SKM-1 (cell line): ENCODE results near the gene IL1RAPL1.
"Not testable (repeated sequence)": the region's sequence is repeated elsewhere in the genome, so short reads cannot be mapped to it uniquely, and the experiment has no call there.

Source experiments
- DNase-seq: peaks from one replicate; lab custom pipeline; 2025; ENCODE audit not compliant: unreplicated experiment; lab: John Stamatoyannopoulos, UW

IL1RAPL1 gene

DNA sequence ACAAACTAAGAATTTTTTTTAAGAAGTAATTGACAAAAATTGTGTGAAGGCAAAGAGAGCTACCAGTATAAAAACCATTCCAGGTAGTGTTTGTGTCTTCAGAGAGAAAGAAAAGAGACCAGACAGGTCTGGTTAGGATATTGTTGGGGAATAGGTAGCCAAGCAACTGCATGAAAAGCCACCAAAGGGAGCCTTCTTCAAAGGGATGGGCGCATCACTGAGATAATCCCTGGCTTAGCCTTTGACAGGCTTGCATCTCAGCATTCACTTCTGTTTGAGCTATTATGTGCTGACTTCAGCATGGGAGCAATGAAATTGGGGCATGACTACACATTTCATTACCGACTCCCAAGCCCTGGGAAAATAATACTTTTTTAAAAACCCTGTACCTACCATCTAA lies 496.6 kb downstream of the IL1RAPL1 start:
- DNase-seq: no peak

DNA sequence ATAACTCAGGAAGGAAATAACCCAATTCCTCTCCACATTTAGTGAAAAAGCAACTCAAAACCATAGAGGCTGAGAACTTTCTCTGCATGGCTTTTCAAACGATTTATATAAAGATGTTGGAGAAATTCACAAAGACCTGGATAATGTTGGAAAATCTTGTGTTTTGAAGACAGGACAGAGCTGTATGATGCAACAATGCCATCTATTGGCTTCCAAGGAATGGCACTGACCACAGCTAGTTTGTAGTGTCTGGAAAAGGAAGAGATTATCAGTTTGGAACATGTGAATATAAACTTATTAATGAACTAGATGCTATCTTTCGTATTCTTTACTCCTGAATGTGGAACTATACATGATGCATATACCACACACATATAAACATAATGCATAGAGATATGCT lies 503.6 kb downstream of the IL1RAPL1 start:
- no peak for DNase-seq

DNA sequence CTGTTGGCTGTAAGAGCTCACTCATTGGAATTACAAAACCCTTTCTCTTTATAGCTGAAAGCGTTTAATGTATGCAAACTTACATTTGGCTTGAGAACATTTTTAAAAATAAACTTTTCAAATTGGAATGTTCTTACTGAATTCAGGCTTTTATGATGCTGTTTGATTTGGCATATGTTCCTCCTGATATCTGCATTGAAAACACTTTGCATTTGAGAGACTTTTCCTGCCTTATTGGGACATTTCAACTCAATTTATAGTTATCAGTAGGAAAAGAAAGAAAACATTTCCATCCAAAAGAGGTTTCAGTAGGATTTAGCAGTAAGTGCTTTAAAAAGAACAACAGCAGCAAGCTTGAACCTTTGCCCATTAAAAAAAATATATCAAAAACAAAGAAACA lies 520.0 kb downstream of the IL1RAPL1 start:
- no peak for DNase-seq

DNA sequence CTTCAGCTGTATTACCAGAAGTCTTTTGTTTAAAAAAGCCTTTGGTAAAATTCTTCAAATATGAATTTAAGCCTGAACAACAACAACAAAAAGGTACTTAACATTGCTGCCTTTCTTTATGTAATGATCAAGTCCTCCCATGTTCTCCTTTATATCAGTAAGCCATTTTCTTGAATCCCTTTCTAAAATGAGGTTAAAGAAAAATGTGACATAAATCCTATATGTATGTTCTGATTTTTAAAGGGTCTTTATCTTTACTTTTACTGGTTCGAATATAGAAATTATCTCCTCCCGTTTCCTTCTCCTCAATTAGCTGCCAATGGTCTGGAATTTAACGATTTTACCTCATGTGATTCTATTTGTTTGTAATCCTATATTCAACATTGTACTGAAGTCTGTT lies 522.8 kb downstream of the IL1RAPL1 start:
- no peak for DNase-seq

DNA sequence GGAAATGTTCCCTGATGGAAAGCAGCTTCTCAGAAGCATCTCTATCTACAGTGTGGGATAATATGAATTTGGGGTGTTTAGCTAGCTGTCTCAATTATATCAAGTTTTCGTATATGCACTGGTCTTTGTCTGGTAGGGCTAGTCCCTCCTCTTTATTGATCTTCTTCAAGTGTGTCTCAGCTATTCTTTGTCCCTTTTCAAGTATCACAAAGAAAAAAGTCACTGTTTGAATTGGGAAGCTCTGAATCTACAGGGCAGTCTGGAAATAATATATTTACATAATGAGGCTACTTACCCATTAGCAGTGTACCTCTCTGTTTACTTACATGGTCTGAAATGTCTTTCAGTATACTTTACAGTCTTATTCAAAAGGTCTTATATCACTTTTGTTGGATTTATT lies 526.0 kb downstream of the IL1RAPL1 start:
- no peak for DNase-seq

DNA sequence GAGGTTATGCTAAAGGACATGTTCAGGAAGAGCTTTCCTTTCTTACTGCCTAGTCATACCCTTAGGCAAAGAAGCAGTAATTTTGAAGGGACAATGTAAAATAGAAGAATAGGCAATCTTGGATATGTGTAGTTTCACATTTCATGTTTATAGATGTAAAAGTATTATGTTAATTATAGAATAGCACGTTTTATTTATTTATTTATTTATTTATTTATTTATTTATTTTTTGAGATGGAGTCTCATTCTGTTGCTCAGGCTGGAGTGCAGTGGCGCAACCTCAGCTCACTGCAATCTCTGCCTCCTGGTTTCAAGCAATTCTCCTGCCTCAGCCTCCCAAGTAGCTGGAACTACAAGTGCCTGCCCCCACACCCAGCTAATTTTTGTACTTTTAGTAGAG lies 535.6 kb downstream of the IL1RAPL1 start:
- not testable (repeated sequence) for DNase-seq

DNA sequence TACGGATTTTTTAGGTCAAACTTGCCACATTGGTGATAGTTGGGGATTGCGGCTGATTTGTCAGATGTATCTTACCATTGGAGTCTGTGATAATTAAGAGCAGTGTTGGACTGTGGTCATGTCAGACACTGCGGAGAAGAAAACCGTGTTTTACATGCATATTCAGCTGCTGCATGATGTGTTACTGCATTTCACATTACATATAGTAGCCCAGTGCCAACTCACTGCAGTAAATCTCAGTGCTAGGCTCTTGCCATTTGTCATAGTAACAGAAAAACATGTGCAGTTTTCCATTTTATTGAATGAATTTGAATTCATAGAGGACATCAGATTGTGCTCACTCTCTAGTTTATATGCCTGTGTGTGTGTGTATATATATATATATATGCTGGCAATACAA lies 543.7 kb downstream of the IL1RAPL1 start:
- no peak for DNase-seq

DNA sequence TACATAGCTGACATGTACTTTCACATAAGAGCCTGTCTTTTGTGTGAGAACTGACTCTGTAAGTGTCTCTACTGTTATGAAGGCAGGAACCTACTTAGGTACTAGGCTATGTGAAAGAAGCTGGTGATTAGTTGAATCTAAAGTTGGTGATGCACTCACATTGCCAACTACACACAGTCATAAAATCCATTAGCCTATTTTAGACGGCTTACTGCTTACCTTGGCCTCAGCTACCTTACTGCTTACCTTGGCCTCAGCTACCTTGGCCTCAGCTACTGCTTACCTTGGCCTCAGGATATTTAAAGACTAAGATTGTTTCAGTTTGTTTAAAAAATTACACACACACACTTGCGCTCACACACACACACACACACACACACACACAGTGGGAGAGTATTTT lies 549.7 kb downstream of the IL1RAPL1 start:
- DNase-seq: no peak

DNA sequence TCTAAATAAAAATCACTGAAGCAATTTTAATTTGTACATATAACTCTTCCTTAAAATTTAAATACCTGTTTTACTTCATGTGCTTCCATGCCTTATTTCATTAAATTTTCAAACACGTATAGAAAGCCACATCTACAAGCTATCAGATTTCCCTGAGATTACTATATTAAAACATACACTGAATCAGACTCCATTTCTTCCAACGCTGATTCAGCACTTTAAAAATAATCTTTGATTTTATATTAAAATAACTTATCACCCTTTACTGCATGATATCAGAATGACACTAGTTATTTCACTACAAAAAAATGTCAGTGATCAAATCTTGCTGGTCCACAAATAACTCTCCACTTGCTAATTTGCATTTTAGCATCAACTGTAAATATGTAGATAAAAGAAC lies 550.8 kb downstream of the IL1RAPL1 start:
- DNase-seq: no peak

DNA sequence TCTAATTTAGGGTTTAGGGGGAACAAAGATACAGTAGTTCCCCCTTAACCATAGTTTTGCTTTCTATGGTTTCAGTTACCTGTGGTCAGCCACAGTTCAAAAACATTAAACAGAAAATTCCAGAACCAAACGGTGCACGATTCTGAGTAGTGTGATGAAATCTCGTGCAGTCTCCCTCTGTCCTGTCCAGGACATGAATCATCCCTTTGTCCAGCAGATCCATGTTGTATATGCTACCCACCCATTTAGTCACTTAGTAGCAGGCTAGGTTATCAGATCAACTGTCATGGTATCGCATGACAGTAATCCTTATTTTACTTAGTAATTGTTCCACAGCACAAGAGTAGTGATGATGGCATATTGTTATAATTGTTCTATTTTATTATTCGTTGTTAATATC lies 556.1 kb downstream of the IL1RAPL1 start:
- DNase-seq: no peak

DNA sequence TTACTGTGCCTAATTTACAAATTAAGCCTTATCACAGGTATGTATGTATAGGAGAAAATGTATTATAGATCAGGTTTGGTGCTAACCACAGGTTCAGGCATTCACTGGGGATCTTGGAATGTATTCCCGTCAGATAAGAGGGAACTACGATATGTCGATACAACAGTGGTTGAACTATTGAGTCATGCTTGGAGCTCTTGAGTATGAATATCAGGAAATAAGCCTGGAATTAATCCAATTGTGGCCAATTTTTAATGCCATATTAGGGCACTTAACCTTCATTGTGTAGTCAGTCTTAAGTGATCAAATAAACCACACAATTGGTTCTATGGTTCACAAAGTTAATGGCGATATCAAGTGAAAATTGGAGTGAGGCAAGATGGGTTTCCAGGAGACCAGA lies 556.5 kb downstream of the IL1RAPL1 start:
- DNase-seq: no peak

DNA sequence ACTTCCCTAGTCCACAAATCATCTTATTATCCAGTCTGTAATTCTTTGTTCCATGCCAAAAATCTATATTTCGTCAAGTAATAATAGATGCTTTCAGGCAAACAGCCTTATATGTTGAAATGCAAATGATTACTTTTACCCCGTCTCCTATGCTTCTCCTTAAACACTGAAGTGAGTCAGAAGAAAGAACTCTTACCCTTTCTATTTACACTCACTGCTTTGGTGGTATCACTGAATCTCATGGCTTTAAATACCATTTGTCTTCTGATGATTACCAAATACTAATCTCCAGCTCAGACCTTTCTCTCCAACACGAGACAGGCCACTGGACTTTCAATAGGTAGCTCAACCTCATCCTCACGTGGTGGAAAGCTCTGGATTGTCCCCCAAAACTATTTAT lies 558.1 kb downstream of the IL1RAPL1 start:
- no peak for DNase-seq

DNA sequence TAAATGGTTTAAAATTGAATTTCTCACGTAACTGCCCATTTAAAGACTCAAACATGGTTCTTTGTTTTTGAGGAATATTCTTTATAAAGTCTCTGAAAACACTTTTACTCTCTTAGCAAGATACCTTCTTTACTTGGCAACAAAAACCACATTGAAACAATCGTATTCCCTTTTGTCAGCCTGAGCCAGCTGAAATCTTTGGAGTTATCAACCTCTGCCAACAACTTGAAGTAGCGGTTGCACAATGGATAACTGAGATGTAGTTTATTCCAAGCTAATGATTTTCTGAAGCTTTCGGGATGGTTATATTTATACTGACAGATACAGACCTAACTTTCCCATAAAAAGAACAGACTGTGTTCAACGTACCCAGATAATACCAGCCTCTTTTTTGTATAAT lies 561.3 kb downstream of the IL1RAPL1 start:
- DNase-seq: no peak

DNA sequence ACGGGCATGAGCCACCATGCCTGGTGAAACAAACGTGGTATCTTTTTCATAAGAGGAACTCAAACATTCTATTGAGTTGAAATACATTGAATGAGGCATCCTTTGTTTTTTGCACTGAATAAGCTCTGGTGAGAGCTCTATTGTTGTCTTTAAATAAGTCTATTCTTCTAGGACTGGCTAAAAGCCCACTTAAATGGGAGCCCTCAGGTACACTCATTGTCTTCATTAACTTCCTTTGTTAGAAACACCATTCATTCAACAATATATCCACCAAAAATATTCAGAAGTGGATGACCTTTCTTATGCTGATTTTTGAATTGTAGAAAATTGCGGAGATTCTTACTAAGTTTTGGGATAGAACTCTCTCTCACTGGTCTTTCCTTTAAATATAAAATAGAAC lies 568.0 kb downstream of the IL1RAPL1 start:
- no peak for DNase-seq

DNA sequence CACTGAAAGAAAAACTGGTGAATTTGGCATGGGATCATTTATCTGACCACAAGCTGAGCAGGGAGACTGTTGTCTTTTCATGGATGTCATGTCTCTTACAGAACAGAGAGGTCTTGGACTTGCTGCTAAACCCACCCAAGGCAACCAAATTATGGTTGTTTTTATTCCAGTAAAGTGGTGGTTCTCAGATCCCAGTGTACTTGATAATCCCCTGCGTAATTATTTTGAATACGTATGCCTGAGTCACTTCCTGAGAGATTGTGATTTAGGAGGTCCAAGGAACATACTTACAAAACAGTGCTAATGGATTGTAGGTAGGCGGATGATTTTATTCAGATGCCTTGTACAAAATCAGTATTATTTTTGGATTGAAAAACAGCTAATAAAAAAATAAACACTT lies 585.6 kb downstream of the IL1RAPL1 start:
- no peak for DNase-seq

DNA sequence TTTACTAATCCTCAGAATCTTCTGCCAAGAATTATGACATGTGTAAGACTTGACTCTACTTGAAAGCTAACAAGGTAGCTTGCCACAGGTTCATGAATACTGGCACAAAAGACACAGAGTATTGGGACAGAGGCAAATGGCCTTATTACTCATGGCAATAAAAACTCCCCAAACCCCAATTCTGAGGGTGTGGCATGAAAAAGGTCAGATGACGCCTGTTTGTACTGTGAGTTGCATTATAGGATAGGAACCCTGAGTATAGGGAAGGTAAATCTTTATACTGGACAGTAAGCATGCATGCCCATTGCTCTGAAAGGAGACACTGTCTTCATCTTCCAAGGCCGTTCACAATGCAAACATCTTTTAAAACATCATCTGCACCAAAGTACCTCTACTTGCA lies 600.0 kb downstream of the IL1RAPL1 start:
- no peak for DNase-seq

DNA sequence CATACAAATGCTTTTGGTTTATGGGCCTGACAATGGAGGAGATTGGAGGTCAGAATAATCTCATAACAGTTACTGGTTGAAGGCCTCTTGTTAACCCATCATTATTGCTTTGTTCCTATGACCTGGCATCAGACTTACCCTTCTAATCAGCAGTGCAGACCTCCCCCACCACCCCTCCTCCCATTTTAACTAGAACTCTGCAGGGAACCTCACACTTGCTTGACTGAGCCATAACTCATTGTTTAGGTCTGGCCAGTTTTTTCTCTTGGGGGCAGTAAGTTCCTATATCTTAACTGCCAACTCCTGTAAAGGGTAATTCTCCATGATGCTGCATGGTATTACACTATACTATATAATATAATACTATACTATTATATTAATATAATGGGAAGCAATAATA lies 609.3 kb downstream of the IL1RAPL1 start:
- DNase-seq: no peak

DNA sequence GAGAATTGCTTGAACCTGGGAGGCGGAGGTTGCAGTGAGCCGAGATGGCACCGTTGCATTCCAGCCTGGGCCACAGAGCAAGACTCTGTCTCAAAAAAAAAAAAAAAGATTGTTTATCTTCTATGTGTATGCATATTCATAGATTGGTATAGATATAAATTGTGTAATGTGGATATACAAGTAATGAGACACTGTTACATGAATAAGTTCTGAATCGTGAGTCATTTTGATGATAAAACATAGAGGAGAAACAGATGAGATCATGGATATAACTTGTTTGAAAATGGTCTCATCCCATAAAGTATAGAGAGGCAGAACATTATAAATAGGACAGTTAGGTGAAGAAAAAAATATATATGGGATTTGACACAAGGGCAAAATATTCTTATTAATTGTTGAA lies 628.0 kb downstream of the IL1RAPL1 start:
- DNase-seq: no peak

DNA sequence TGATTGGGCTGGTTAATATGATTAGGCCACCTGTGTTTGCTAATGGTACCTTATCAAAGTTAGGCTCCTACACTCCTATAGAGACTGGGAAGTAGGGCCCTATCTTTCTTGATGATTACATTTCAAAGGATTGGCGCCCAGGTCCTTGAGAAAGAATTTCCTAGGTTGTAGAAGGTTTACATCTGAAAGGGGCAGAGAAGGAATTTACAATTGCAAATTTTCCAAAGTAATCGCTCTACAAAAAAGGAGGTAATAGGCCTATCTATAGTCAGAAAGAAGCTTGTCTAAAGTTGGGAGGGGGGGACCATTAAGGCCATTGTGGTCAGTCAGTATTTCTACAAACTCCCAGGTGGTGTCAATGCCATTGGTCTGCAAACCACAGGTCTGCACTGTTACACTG lies 638.4 kb downstream of the IL1RAPL1 start:
- DNase-seq: no peak

DNA sequence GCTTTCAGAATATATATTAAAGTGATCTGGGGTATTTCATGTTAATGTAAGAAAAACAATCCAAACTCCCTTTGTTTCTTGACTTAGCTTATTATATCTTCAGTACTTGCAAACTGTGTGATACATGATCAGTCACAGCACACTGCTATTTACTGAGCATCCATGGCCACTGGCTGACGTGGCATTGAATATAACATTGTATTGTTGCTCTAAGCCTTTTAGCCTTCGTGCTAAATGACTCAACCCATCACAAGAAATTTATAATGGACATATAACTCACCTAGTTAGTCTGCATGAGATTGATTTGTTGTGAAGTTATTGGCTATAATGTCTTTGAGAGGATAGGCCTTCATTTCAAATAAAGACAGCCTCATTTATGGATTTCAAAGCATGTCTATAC lies 642.6 kb downstream of the IL1RAPL1 start:
- no peak for DNase-seq

DNA sequence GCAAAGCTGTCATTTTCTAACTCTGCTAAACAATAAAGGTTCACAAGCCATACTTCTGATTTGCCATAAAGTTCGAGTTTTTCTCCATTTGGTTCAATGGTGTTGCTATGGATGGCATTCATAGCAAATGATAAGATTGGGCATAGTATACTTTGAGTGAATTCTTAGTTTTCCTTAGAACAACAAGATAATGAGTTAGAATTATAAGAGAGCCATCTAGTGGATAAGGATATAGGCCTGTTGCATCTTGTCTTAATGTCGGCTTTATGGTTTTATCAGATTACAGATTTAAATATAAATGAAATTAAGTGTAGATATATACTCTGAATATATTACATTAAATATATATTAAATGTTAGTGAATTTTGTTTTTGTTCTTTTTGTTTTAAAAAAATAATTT lies 644.6 kb downstream of the IL1RAPL1 start:
- DNase-seq: no peak

DNA sequence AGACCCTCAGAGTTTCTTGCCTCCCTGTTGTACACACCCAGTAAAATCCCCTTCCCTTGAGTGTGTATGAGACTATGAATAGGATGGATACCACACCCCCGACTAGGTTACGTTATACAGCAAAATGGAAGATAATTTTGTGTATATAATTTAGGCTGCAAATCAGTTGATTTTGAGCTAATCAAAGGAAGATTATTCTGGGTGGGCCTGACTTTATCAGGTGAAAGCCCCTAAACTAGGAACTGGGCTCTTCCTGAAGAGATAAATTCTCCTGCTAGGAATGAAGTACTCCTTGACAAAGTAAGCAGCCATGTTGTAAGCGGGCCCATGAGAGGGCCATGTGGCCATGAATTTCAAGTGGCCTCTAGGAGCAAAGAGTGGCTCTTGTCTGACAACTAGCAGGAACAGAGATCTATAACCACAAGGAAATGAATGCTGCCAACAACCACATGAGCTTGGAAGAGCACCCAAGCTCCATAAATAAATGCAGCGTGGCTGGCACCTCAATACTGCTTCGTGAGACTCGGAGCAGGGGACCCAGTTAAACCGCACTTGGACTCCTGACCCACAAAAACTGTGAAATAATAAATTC lies 646.4 kb downstream of the IL1RAPL1 start:
- DNase-seq: no peak

DNA sequence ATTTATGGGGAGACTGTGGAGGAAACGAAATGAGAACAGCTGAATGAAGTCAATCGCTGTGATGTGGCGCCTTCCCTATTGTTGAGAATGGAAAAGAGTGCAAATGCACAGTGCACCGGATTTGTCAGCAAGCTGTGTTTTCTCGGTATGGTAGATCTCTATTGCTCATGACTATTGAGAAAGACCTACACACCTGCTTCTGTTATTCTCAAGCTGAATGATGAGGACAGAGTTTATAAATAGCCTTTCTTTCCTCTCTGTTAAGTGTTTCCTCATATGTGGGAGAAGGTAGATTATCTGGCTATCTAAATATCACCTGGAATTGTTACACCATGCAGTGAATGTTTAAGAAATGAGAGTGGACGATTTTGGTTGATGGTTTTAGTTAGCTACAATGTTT lies 650.7 kb downstream of the IL1RAPL1 start:
- no peak for DNase-seq

DNA sequence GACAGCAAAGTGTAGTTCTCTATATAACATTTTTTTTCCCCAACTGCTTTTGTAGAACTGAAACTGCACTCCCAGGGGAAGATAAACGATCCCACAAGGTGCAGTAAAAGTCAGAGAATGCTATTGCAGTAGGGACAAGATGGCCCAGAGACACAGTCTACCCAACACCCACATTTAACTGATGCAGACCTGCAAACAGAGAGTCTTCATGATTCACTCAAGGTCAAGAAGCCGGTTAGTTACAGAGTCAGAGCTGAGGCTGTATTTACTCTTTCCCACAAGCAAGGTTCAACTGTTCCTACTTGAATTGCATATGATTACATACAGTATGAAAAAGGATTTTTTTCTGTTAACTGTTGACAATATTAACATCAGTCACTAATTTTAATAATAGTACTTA lies 654.6 kb downstream of the IL1RAPL1 start:
- DNase-seq: no peak
